ENCODE results near the gene FASTKD1.
"Not testable (repeated sequence)": the region's sequence is repeated elsewhere in the genome, so short reads cannot be mapped to it uniquely, and the experiment has no call there.

Gene FASTKD1

GRCh38 chr2:169579044-169579443 is 5.4 kb upstream of the FASTKD1 start:
- no peak for TF ChIP-seq ZNF274 (IDR thresholded peaks at IDR 0.05; ENCODE audit: low read depth, low read length)
- H3K4me3 ChIP-seq (ENCODE audit: low read length), result no peak overlapping the region

GRCh38 chr2:169575264-169575663 is 1.6 kb upstream of the FASTKD1 start:
- H3K4me3 ChIP-seq (ENCODE audit: low read length), result not testable (repeated sequence)

GRCh38 chr2:169574539-169574938 is 874 bp upstream of the FASTKD1 start:
- H3K4me3 ChIP-seq (ENCODE audit: low read length), result not testable (repeated sequence)

GRCh38 chr2:169573974-169574299 is 272 bp upstream of the FASTKD1 start:
- TF ChIP-seq ZNF274 (IDR thresholded peaks at IDR 0.05; ENCODE audit: low read depth, low read length), result no peak
- H3K4me3 ChIP-seq (ENCODE audit: low read length), result no peak overlapping the region; the same call in 1 of the 2 replicates

GRCh38 chr2:169572821-169573159 is 875 bp downstream of the FASTKD1 start:
- no peak for TF ChIP-seq ZNF274 (IDR thresholded peaks at IDR 0.05; ENCODE audit: low read depth, low read length)
- peak overlapping the region; percentile 97 for H3K4me3 ChIP-seq (ENCODE audit: low read length)

- peak overlapping the region; percentile 97; the same call in 1 of the 2 replicates for H3K4me3 ChIP-seq (ENCODE audit: low read length)
- TF ChIP-seq ZNF274 (IDR thresholded peaks at IDR 0.05; ENCODE audit: low read depth, low read length), result no peak
Observed at GRCh38 chr2:169572189-169572588, 1.5 kb downstream of the FASTKD1 start.

- no peak for TF ChIP-seq ZNF274 (IDR thresholded peaks at IDR 0.05; ENCODE audit: low read depth, low read length)
- H3K4me3 ChIP-seq (ENCODE audit: low read length), result peak overlapping the region; percentile 97; the same call in 1 of the 2 replicates
Observed at GRCh38 chr2:169571571-169571970, 2.1 kb downstream of the FASTKD1 start.

GRCh38 chr2:169570752-169571151 is 2.9 kb downstream of the FASTKD1 start:
- H3K4me3 ChIP-seq (ENCODE audit: low read length), result not testable (repeated sequence)

GRCh38 chr2:169569948-169570347 is 3.7 kb downstream of the FASTKD1 start:
- TF ChIP-seq ZNF274 (IDR thresholded peaks at IDR 0.05; ENCODE audit: low read depth, low read length), result no peak
- H3K4me3 ChIP-seq (ENCODE audit: low read length), result peak overlapping the region; percentile 18; the same call in 1 of the 2 replicates

- no peak for TF ChIP-seq ZNF274 (IDR thresholded peaks at IDR 0.05; ENCODE audit: low read depth, low read length)
- no peak overlapping the region for H3K4me3 ChIP-seq (ENCODE audit: low read length)
Observed at GRCh38 chr2:169565686-169566085, 8.0 kb downstream of the FASTKD1 start.

GRCh38 chr2:169562519-169562918 is 11.1 kb downstream of the FASTKD1 start:
- H3K4me3 ChIP-seq (ENCODE audit: low read length), result no peak overlapping the region
- no peak for TF ChIP-seq ZNF274 (IDR thresholded peaks at IDR 0.05; ENCODE audit: low read depth, low read length)

- not testable (repeated sequence) for H3K4me3 ChIP-seq (ENCODE audit: low read length)
Observed at GRCh38 chr2:169562084-169562483, 11.6 kb downstream of the FASTKD1 start.

- H3K4me3 ChIP-seq (ENCODE audit: low read length), result no peak overlapping the region
- no peak for TF ChIP-seq ZNF274 (IDR thresholded peaks at IDR 0.05; ENCODE audit: low read depth, low read length)
Observed at GRCh38 chr2:169561364-169561763, 12.3 kb downstream of the FASTKD1 start.

GRCh38 chr2:169546756-169547155 is 26.9 kb downstream of the FASTKD1 start:
- TF ChIP-seq ZNF274 (IDR thresholded peaks at IDR 0.05; ENCODE audit: low read depth, low read length), result no peak
- no peak overlapping the region for H3K4me3 ChIP-seq (ENCODE audit: low read length)

- no peak for TF ChIP-seq ZNF274 (IDR thresholded peaks at IDR 0.05; ENCODE audit: low read depth, low read length)
- H3K4me3 ChIP-seq (ENCODE audit: low read length), result no peak overlapping the region
Observed at GRCh38 chr2:169542433-169542832, 31.2 kb downstream of the FASTKD1 start.

GRCh38 chr2:169540146-169540545 is 33.5 kb downstream of the FASTKD1 start:
- TF ChIP-seq ZNF274 (IDR thresholded peaks at IDR 0.05; ENCODE audit: low read depth, low read length), result no peak
- no peak overlapping the region for H3K4me3 ChIP-seq (ENCODE audit: low read length)

- not testable (repeated sequence) for H3K4me3 ChIP-seq (ENCODE audit: low read length)
Observed at GRCh38 chr2:169539460-169539859, 34.2 kb downstream of the FASTKD1 start.

Measured in GM08714 (cell line).